MM.1S (cell line): ENCODE results near the gene KRTAP13-4.

Source experiments
- CTCF ChIP-seq: fragments of 300-600 bp; sonication (generic); IDR thresholded peaks from 2 replicates; pipeline ENCODE4 v1.5.1; 2016; ENCODE audit warnings: antibody characterized with exemption, low read length, mixed read lengths
- EZH2 ChIP-seq: fragments of 300-600 bp; sonication (generic); optimal IDR thresholded peaks from 2 replicates; pipeline ENCODE3; 2017; ENCODE audit warnings: low read depth, mild to moderate bottlenecking, antibody characterized with exemption, low read length, mixed read lengths
- EZH2phosphoT487 ChIP-seq: fragments of 300-600 bp; sonication (generic); IDR thresholded peaks from 2 replicates; pipeline ENCODE4 v1.6.1; 2018; ENCODE audit warnings: antibody characterized with exemption, low read length

GRCh38 chr21:30439975-30440374, 10.0 kb downstream of the KRTAP13-4 start, which contains the start of gene KRTAP15-1:
- no peak for TF ChIP-seq CTCF
- TF ChIP-seq EZH2phosphoT487: no peak
- TF ChIP-seq EZH2: no peak
